OCI-LY7 (cell line): ENCODE results near the gene COMMD1. TPM values are rescaled to one million over a fixed set of nuclear protein-coding genes. Genes with fewer than 3 reads are reported as not detected.

Experiments used
- BruUV-seq: library from RNA; stranded (reverse); fragments of 400-500 nt; replicated peaks from 2 replicates; lab custom pipeline; 2021; lab: Mats Ljungman, UMichigan
- CTCF ChIA-PET: fragments of 300-600 bp; sonication (Branson Sonifier 250); formaldehyde crosslinking; loops from one replicate; lab custom pipeline; 2022; ENCODE audit warnings: antibody characterized with exemption; ENCODE audit not compliant: unreplicated experiment; lab: Charles Lee
- POLR2A ChIA-PET: fragments of 300-600 bp; sonication (Branson Sonifier 250); formaldehyde crosslinking; loops from one replicate; lab custom pipeline; 2022; ENCODE audit warnings: antibody characterized with exemption; lab: Charles Lee
- DNase-seq: peaks from one replicate; pipeline ENCODE4 v3.0.0-alpha.2; 2015; ENCODE audit warnings: low spot score
- H2AFZ ChIP-seq: fragments of 200-600 bp; sonication (generic), shearing (Covaris generic); 2 replicates; pipeline ENCODE4 v1.6.1; 2014; ENCODE audit warnings: mild to moderate bottlenecking, antibody characterized with exemption, low read length, moderate library complexity
- H3K27ac ChIP-seq: fragments of 200-600 bp; sonication (generic); 2 replicates; pipeline ENCODE4 v1.5.1; 2014; ENCODE audit warnings: mixed run types, low read depth, mild to moderate bottlenecking, moderate library complexity, low read length, inconsistent platforms; ENCODE audit not compliant: poor library complexity, severe bottlenecking
- H3K36me3 ChIP-seq: fragments of 200-600 bp; sonication (generic); 2 replicates; pipeline ENCODE4 v1.6.1; 2014; ENCODE audit warnings: mild to moderate bottlenecking, antibody characterized with exemption, low read length, moderate library complexity, mixed read lengths; ENCODE audit not compliant: insufficient read depth
- H3K4me1 ChIP-seq: fragments of 200-600 bp; sonication (generic); 2 replicates; pipeline ENCODE4 v1.5.1; 2014; ENCODE audit warnings: mild to moderate bottlenecking, low read length; ENCODE audit not compliant: insufficient read depth, poor library complexity, severe bottlenecking
- H3K4me2 ChIP-seq: fragments of 200-600 bp; sonication (generic); 2 replicates; pipeline ENCODE4 v1.6.1; 2014; ENCODE audit warnings: mild to moderate bottlenecking, low read length
- H3K4me3 ChIP-seq: fragments of 200-600 bp; sonication (generic); 2 replicates; pipeline ENCODE4 v1.5.1; 2014; ENCODE audit warnings: mild to moderate bottlenecking, low read depth, low read length; ENCODE audit not compliant: poor library complexity, severe bottlenecking
- H3K79me2 ChIP-seq: fragments of 200-600 bp; sonication (generic); 2 replicates; pipeline ENCODE4 v1.6.1; 2016; ENCODE audit warnings: low read depth, mild to moderate bottlenecking, low read length, moderate library complexity, mixed read lengths; ENCODE audit not compliant: insufficient read depth
- H3K9me2 ChIP-seq: fragments of 200-600 bp; sonication (generic); 2 replicates; pipeline ENCODE4 v1.6.1; 2016; ENCODE audit warnings: mild to moderate bottlenecking, low read length, mixed read lengths; ENCODE audit not compliant: insufficient read depth
- H3K9me3 ChIP-seq: fragments of 200-600 bp; sonication (generic); 2 replicates; pipeline ENCODE4 v1.6.1; 2014; ENCODE audit warnings: mild to moderate bottlenecking, mixed run types, low read length, mixed read lengths
- H4K20me1 ChIP-seq: fragments of 200-600 bp; sonication (generic); 2 replicates; pipeline ENCODE4 v1.6.1; 2014; ENCODE audit warnings: mild to moderate bottlenecking, antibody characterized with exemption, low read length, moderate library complexity, mixed read lengths; ENCODE audit not compliant: insufficient read depth
- CTCF ChIP-seq: fragments of 200-600 bp; sonication (generic); conservative IDR thresholded peaks from 2 replicates; pipeline ENCODE4 v1.5.1; 2014; ENCODE audit warnings: mild to moderate bottlenecking, antibody characterized with exemption, low read length, moderate library complexity, mixed read lengths
- EZH2phosphoT487 ChIP-seq: fragments of 200-600 bp; sonication (generic); IDR thresholded peaks from 2 replicates; pipeline ENCODE4 v1.6.1; 2018; ENCODE audit warnings: low read depth, borderline replicate concordance, mild to moderate bottlenecking, mixed run types, antibody characterized with exemption, low read length, moderate library complexity, mixed read lengths
- intact Hi-C: fragments of 100-400 bp; cut with micrococcal nuclease; formaldehyde crosslinking; loops from one replicate; pipeline ENCODE4 v1.10.0; 2022; ENCODE audit not compliant: unreplicated experiment
- total RNA-seq, 2 experiments: library from RNA; depleted of rRNA in 1 of 2; stranded (reverse); fragments of >200 nt in 1 of 2; shearing (Covaris generic) in 1 of 2; gene quantifications; 2 replicates each; pipeline ENCODE4 v1.2.3, GENCODE V29; 2014 to 2022

The COMMD1 gene
- total RNA-seq, 2 experiments from 2014 or later, result 22.0 to 22.1 TPM

GRCh38 chr2:62046141-62046540 is 140.7 kb downstream of the COMMD1 start:
- TF ChIP-seq CTCF (no peak), EZH2phosphoT487 (no peak)
- no TSS peak for BruUV-seq
- POLR2A ChIA-PET, result no interaction called here
- Histone ChIP-seq H3K79me2 (no peaks in the 10 kb centered on the region), H3K9me3 (peaks cover 42% of the 10 kb centered on the region; the same call in 1 of the 2 replicates), H3K4me1 (no peaks in the 10 kb centered on the region), H3K4me2 (no peak overlapping the region), H4K20me1 (no peaks in the 10 kb centered on the region), H3K27ac (no peak overlapping the region), H2AFZ (no peak overlapping the region), H3K36me3 (peaks cover 4% of the 10 kb centered on the region; the same call in 1 of the 2 replicates), H3K9me2 (no peaks in the 10 kb centered on the region), H3K4me3 (no peak overlapping the region)
- CTCF ChIA-PET, result no interaction called here
- intact Hi-C loops, result no loop called here
- DNase-seq, result no peak

- H3K4me3 ChIP-seq, result no peak overlapping the region
- DNase-seq, result no peak
- H3K9me2 ChIP-seq, result no peaks in the 10 kb centered on the region
- H3K79me2 ChIP-seq, result no peaks in the 10 kb centered on the region
- H3K4me2 ChIP-seq, result no peak overlapping the region
- no peaks in the 10 kb centered on the region for H4K20me1 ChIP-seq
- intact Hi-C loops, result no loop called here
- TF ChIP-seq CTCF, result no peak
- no peak for TF ChIP-seq EZH2phosphoT487
- H3K4me1 ChIP-seq, result no peaks in the 10 kb centered on the region
- POLR2A ChIA-PET, result interaction anchor here (0.6 to 1.5 kb wide), 2 partner anchors 13 to 79 kb away, joined by 3 read pairs; no protein-coding TSS in a partner anchor
- no peak overlapping the region for H2AFZ ChIP-seq
- no peaks in the 10 kb centered on the region; the same call in 1 of the 2 replicates for H3K36me3 ChIP-seq
- no peak overlapping the region for H3K27ac ChIP-seq
- no TSS peak for BruUV-seq
- CTCF ChIA-PET, result no interaction called here
- H3K9me3 ChIP-seq, result peaks cover 12% of the 10 kb centered on the region; the same call in 1 of the 2 replicates
Observed at GRCh38 chr2:62050456-62051045, 145.1 kb downstream of the COMMD1 start.
